Measurements from ENCODE around the gene CARD14. TPM values are rescaled to one million over a fixed set of nuclear protein-coding genes. Genes with fewer than 3 reads are reported as not detected.

The CARD14 gene
- total RNA-seq, 1 experiment from 2014 or later, result 0.24 TPM

DNA sequence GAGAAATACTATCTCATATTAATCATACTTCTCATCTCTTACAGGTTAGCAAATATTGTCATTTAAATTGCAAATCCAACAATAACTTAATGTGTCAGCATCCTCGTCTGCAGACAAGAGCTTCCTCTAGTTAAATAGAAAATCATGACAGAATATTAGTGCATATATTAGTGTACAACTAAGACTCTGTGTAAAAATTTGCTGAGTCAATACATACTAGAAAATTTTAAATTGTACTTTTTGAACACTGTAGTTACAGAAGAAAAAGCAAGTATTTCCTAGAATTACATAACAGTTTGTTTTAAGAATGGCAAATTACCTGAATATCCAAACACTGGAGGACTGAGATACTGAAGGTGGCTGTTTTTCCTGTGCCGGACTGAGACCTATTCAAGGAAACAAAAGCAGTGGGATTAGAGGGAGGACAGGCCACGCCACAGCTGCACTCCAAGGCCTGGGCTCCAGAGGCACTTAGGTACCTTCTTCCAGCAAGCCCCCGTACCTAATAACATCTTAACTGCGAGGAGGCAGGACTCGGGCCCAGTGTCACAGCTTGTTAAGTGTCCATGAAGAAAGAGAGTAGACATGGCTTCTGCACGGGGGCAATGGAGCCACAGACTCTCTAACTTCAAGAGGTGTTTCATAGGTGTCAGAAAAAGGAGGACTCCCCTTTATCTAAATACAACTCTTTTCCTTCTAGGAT, 28.2 kb upstream of the CARD14 start:
- no peak overlapping the region for H3K4me3 Mint-ChIP-seq
- no peak overlapping the region for H3K14ac ChIP-seq (ENCODE audit: insufficient read depth, low read length)
- no CpG with 5 or more reads among the region's 7 CpGs for WGBS (ENCODE audit: extremely low coverage, insufficient read length, low lambda C conversion rate)
- no peaks in the 10 kb centered on the region for H3K9me3 Mint-ChIP-seq
- peaks cover 6% of the 10 kb centered on the region for H3K23me2 ChIP-seq (ENCODE audit: insufficient read length, low read depth, low read length, poor library complexity, severe bottlenecking)
- H2AK5ac ChIP-seq (ENCODE audit: insufficient read length, low read length), result no peak overlapping the region
- H3K4me2 ChIP-seq (ENCODE audit: insufficient read depth, insufficient read length, low read length), result no peak overlapping the region
- no peak overlapping the region for H2BK15ac ChIP-seq (ENCODE audit: low read depth, low read length)
- peaks cover 3% of the 10 kb centered on the region; the same call in 1 of the 2 replicates for H3K4me1 ChIP-seq (ENCODE audit: insufficient read depth, low read length)
- no peak overlapping the region for H3T11ph ChIP-seq (ENCODE audit: low read length)
- no peak overlapping the region for H2BK5ac ChIP-seq (ENCODE audit: insufficient read length, low read length)
- peaks cover 21% of the 10 kb centered on the region; the same call in 1 of the 2 replicates for H3K79me2 ChIP-seq (ENCODE audit: insufficient read depth, low read length)
- TF ChIP-seq, protein P1, sequence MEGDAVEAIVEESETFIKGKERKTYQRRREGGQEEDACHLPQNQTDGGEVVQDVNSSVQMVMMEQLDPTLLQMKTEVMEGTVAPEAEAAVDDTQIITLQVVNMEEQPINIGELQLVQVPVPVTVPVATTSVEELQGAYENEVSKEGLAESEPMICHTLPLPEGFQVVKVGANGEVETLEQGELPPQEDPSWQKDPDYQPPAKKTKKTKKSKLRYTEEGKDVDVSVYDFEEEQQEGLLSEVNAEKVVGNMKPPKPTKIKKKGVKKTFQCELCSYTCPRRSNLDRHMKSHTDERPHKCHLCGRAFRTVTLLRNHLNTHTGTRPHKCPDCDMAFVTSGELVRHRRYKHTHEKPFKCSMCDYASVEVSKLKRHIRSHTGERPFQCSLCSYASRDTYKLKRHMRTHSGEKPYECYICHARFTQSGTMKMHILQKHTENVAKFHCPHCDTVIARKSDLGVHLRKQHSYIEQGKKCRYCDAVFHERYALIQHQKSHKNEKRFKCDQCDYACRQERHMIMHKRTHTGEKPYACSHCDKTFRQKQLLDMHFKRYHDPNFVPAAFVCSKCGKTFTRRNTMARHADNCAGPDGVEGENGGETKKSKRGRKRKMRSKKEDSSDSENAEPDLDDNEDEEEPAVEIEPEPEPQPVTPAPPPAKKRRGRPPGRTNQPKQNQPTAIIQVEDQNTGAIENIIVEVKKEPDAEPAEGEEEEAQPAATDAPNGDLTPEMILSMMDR (conservative IDR thresholded peaks at IDR 0.05), result no peak
- no peak overlapping the region for H3K9ac ChIP-seq (ENCODE audit: extremely low read depth, insufficient read length, low read length)
- no peaks in the 10 kb centered on the region for H3K27me3 Mint-ChIP-seq (ENCODE audit: low read depth)
- no peak overlapping the region for H4K5ac ChIP-seq (ENCODE audit: insufficient read length, low read depth, low read length)
- no peak overlapping the region for H2BK20ac ChIP-seq (ENCODE audit: low read depth, low read length, poor library complexity, severe bottlenecking)
- H3K23ac ChIP-seq (ENCODE audit: insufficient read length, low read depth, low read length), result no peak overlapping the region
- DNase-seq, result no peak
- H3K9me3 ChIP-seq (ENCODE audit: control insufficient read depth, low read depth, low read length), result no peaks in the 10 kb centered on the region
- H3K56ac ChIP-seq (ENCODE audit: insufficient read length, low read depth, low read length), result no peak overlapping the region
- no peaks in the 10 kb centered on the region for H3K27me3 ChIP-seq (ENCODE audit: insufficient read depth, low read length)
- no peak overlapping the region for H3K27ac Mint-ChIP-seq
- H4K91ac ChIP-seq (ENCODE audit: insufficient read length, low read depth, low read length), result no peak overlapping the region
- H3K27ac ChIP-seq (ENCODE audit: insufficient read length, low read depth, low read length), result no peak overlapping the region
- peaks cover 4% of the 10 kb centered on the region for H3K79me1 ChIP-seq (ENCODE audit: insufficient read depth, low read depth, low read length, poor library complexity, severe bottlenecking)
- no peak overlapping the region for H2AFZ ChIP-seq (ENCODE audit: low read length)
- H3K4me1 Mint-ChIP-seq, result peaks cover 12 to 17% of the 10 kb centered on the region in 2 experiments
- no peaks in the 10 kb centered on the region for H4K20me1 ChIP-seq (ENCODE audit: control insufficient read depth, insufficient read depth, insufficient read length)
- no peak overlapping the region for H3K18ac ChIP-seq (ENCODE audit: insufficient read length, low read depth, low read length)
- H4K8ac ChIP-seq (replicated peaks; ENCODE audit: insufficient read length, low read depth, low read length), result no peak overlapping the region
- no peak overlapping the region for H2BK12ac ChIP-seq (ENCODE audit: insufficient read length, low read depth, low read length)
- no peak overlapping the region for H2BK120ac ChIP-seq (ENCODE audit: low read depth, low read length, poor library complexity, severe bottlenecking)
- peaks cover 55 to 91% (median 91%) of the 10 kb centered on the region in 3 experiments for H3K36me3 Mint-ChIP-seq (ENCODE audit: insufficient read depth in 1 of 3, low read depth in 3 of 3)
- H3K4ac ChIP-seq (ENCODE audit: low read depth, low read length), result no peak overlapping the region
